Mammary microvascular endothelial cell (primary cell): ENCODE measurements around the gene C11orf24. TPM values are rescaled to one million over a fixed set of nuclear protein-coding genes. Genes with fewer than 3 reads are reported as not detected.

ENCODE experiments used
- total RNA-seq: library from RNA; depleted of rRNA; stranded (reverse); fragments of >200 nt; gene quantifications from 2 replicates; pipeline ENCODE4 v1.2.3, GENCODE V29; 2015

The C11orf24 gene
- total RNA-seq, result 26.6 and 27.9 TPM in 2 replicates

GRCh38 chr11:68271781-68272608 lies at the start of gene C11orf24:
Gene C11orf24, minus strand, starts transcription at chr11:68271973. Its CDS starts 8,206 bp downstream, at chr11:68263767.

GRCh38 chr11:68312117-68312779 lies 40.5 kb upstream of the C11orf24 start, which contains the start of gene LRP5:
Gene LRP5, plus strand, starts transcription at chr11:68312591. Its CDS starts 124 bp downstream, at chr11:68312715.

GRCh38 chr11:68213135-68213515 lies 58.6 kb downstream of the C11orf24 start, which contains the start of gene KMT5B:
Gene KMT5B, minus strand, starts transcription at chr11:68213296. Its CDS starts 23,220 bp downstream, at chr11:68190076.

Other genes with a start within 250 kb of the C11orf24 start
- gene NDUFS8, start 241.3 kb downstream of the C11orf24 start, total RNA-seq, result 203 and 263 TPM in 2 replicates
- 80.5 and 83.4 TPM in 2 replicates for gene TCIRG1, start 232.9 kb downstream of the C11orf24 start, total RNA-seq
- 12.7 and 17.7 TPM in 2 replicates for gene CHKA, start 150.6 kb downstream of the C11orf24 start, total RNA-seq
- gene KMT5B, start 58.7 kb downstream of the C11orf24 start, total RNA-seq, result 10.5 and 12.9 TPM in 2 replicates
- gene LRP5, start 40.6 kb upstream of the C11orf24 start, total RNA-seq, result 6.9 and 7.3 TPM in 2 replicates
- 70.3 and 71.5 TPM in 2 replicates for gene PPP6R3, start 188.8 kb upstream of the C11orf24 start, total RNA-seq